ENCODE data around the gene C2CD2.

Gene C2CD2

GRCh38 chr21:41836166-41837015, 117.4 kb downstream of the C2CD2 start:
- DNase-seq = no peak

- DNase-seq = no peak
These were observed 118.1 kb downstream of the C2CD2 start for GRCh38 chr21:41835711-41836154.
